HepG2 (cell line): ENCODE results near the gene SGSH. TPM values are rescaled to one million over a fixed set of nuclear protein-coding genes. Genes with fewer than 3 reads are reported as not detected.

ENCODE experiments used
- ATAC-seq: fragments of 200-7000 bp; cut with Tn5 transposase; 3 replicates; pipeline ENCODE4 v1.9.1; 2020; ENCODE audit warnings: mild to moderate bottlenecking, moderate library complexity
- BruUV-seq: library from RNA; stranded (reverse); fragments of 400-500 nt; replicated peaks from 2 replicates; lab custom pipeline; 2021; lab: Mats Ljungman, UMichigan
- CTCF ChIA-PET: fragments of 300-600 bp; formaldehyde crosslinking; extraction: SDS; loops from one replicate; lab custom pipeline; 2021; ENCODE audit warnings: low total read pairs, inconsistent platforms, low intra/inter-chr PET ratio; lab: Yijun Ruan, JAX
- POLR2A ChIA-PET: fragments of 350-600 bp; sonication (Branson Sonifier 250); formaldehyde crosslinking; loops from one replicate; lab custom pipeline; 2020; ENCODE audit warnings: antibody characterized with exemption, inconsistent platforms; lab: Yijun Ruan, JAX
- DNase-seq: peaks from one replicate; pipeline ENCODE4 v3.0.0-alpha.2; 2015; ENCODE audit warnings: low spot score
- FAIRE-seq: peaks from 3 replicates; lab custom pipeline; 2011; peaks lifted over from hg19 to GRCh38; lab: Jason Lieb, UNC
- H2AFZ ChIP-seq: one replicate; pipeline ENCODE4 v1.6.1; 2011; ENCODE audit warnings: low read length, inconsistent platforms
- H3K27ac ChIP-seq: fragments of 300-600 bp; 3 replicates; pipeline ENCODE4 v1.8.0; 2011; ENCODE audit warnings: mixed run types, mild to moderate bottlenecking, mixed read lengths, low read length, inconsistent platforms; ENCODE audit not compliant: insufficient read depth; ENCODE audit errors: extremely low read length
- H3K27me3 ChIP-seq, 2 experiments: fragments of 200-600 bp in 1 of 2; 2 replicates in 1 of 2; 3 replicates in 1 of 2; pipeline versions ENCODE4 v1.6.0 to v1.8.0; 2011; ENCODE audit warnings: low read length in 2 of 2, mild to moderate bottlenecking in 2 of 2, moderate library complexity in 2 of 2, inconsistent platforms in 1 of 2; ENCODE audit not compliant: insufficient read depth in 2 of 2, control insufficient read depth in 1 of 2
- H3K36me3 ChIP-seq, 2 experiments: fragments of 200-600 bp in 1 of 2; replicated peaks in 1 of 2; 2 replicates in 1 of 2; 3 replicates in 1 of 2; pipeline versions ENCODE4 v1.5.1 to v1.8.0; 2011; ENCODE audit warnings: low read length in 2 of 2, inconsistent platforms in 1 of 2; ENCODE audit not compliant: insufficient read depth in 2 of 2, control insufficient read depth in 1 of 2
- H3K4me1 ChIP-seq: 2 replicates; pipeline ENCODE4 v1.5.1; 2012; ENCODE audit warnings: low read length, inconsistent platforms; ENCODE audit not compliant: insufficient read depth
- H3K4me2 ChIP-seq: 2 replicates; pipeline ENCODE4 v1.6.0; 2011; ENCODE audit warnings: low read depth, low read length, inconsistent platforms
- H3K4me3 ChIP-seq, 3 experiments: fragments of 200-600 bp in 1 of 3; sonication (generic), shearing (Covaris generic) in 1 of 3; replicated peaks in 1 of 3; 2 replicates each; pipeline ENCODE4 v1.5.1; 2011 to 2016; ENCODE audit warnings: low read length in 3 of 3, inconsistent platforms in 2 of 3, low read depth in 2 of 3, mild to moderate bottlenecking in 2 of 3, control low read depth in 1 of 3, mixed read lengths in 1 of 3; ENCODE audit not compliant: insufficient read depth in 1 of 3
- H3K79me2 ChIP-seq: one replicate; pipeline ENCODE4 v1.6.1; 2011; ENCODE audit warnings: low read length, inconsistent platforms; ENCODE audit not compliant: insufficient read depth
- H3K9ac ChIP-seq: 2 replicates; pipeline ENCODE4 v1.6.0; 2011; ENCODE audit warnings: mild to moderate bottlenecking, low read depth, low read length, inconsistent platforms; ENCODE audit not compliant: insufficient read depth
- H3K9me3 ChIP-seq: 2 replicates; pipeline ENCODE4 v1.5.1; 2012; ENCODE audit warnings: mild to moderate bottlenecking, low read length
- H4K20me1 ChIP-seq: 2 replicates; pipeline ENCODE4 v1.6.0; 2011; ENCODE audit warnings: inconsistent platforms, mild to moderate bottlenecking, low read length, moderate library complexity; ENCODE audit not compliant: insufficient read depth
- ELF4 ChIP-seq: sonication (generic); formaldehyde crosslinking; IDR thresholded peaks from 2 replicates; pipeline ENCODE4 v1.5.0; 2020; ENCODE audit warnings: missing genetic modification reagents, mild to moderate bottlenecking, moderate library complexity, borderline replicate concordance
- FOXP1 ChIP-seq, 2 experiments: fragments of 450-650 bp in 1 of 2; IDR thresholded peaks; 2 replicates each; pipeline ENCODE4 v1.6.1; 2017 to 2018; ENCODE audit warnings: antibody characterized with exemption in 1 of 2
- HES4 ChIP-seq: sonication (generic); formaldehyde crosslinking; IDR thresholded peaks from 2 replicates; pipeline ENCODE4 v1.9.0; 2021; ENCODE audit warnings: mild to moderate bottlenecking, missing genetic modification reagents, borderline replicate concordance
- JUND ChIP-seq: sonication (generic); formaldehyde crosslinking; IDR thresholded peaks from 2 replicates; pipeline ENCODE4 v1.8.0; 2022; ENCODE audit warnings: mild to moderate bottlenecking, missing genetic modification reagents
- KIAA2018 ChIP-seq: sonication (generic); formaldehyde crosslinking; IDR thresholded peaks from 2 replicates; pipeline ENCODE4 v1.5.0; 2020; ENCODE audit warnings: mild to moderate bottlenecking, missing genetic modification reagents, borderline replicate concordance
- KLF16 ChIP-seq, 2 experiments: sonication (generic) in 1 of 2; formaldehyde crosslinking in 1 of 2; IDR thresholded peaks; 2 replicates each; pipeline versions ENCODE4 v1.6.1 to v1.8.0; 2016 to 2023; ENCODE audit warnings: missing genetic modification reagents in 2 of 2, missing compliant biosample characterization in 1 of 2
- MIXL1 ChIP-seq: IDR thresholded peaks from 2 replicates; pipeline ENCODE4 v1.6.1; 2016
- NFKB2 ChIP-seq: sonication (generic); formaldehyde crosslinking; IDR thresholded peaks from 2 replicates; pipeline ENCODE4 v1.4.0; 2020; ENCODE audit warnings: missing genetic modification reagents, borderline replicate concordance
- POGZ ChIP-seq: sonication (generic); formaldehyde crosslinking; IDR thresholded peaks from 2 replicates; pipeline ENCODE4 v1.4.0; 2020; ENCODE audit warnings: mild to moderate bottlenecking, missing genetic modification reagents
- PRPF4 ChIP-seq: fragments of 200-400 bp; formaldehyde crosslinking; IDR thresholded peaks from 2 replicates; pipeline ENCODE4 v1.6.1; 2016; ENCODE audit warnings: low read length, low read depth; ENCODE audit not compliant: poor library complexity, severe bottlenecking
- SNAPC2 ChIP-seq: sonication (generic); formaldehyde crosslinking; IDR thresholded peaks from 2 replicates; pipeline ENCODE4 v1.8.1; 2022; ENCODE audit warnings: mild to moderate bottlenecking, missing genetic modification reagents
- TBX3 ChIP-seq: fragments of 450-650 bp; IDR thresholded peaks from 2 replicates; pipeline ENCODE4 v1.6.1; 2017; ENCODE audit warnings: antibody characterized with exemption, mild to moderate bottlenecking, inconsistent platforms, borderline replicate concordance
- ZFP1 ChIP-seq: IDR thresholded peaks from 2 replicates; pipeline ENCODE4 v1.6.1; 2016
- ZNF30 ChIP-seq: sonication (generic); formaldehyde crosslinking; IDR thresholded peaks from 2 replicates; pipeline ENCODE4 v1.5.0; 2020; ENCODE audit warnings: mild to moderate bottlenecking, missing genetic modification reagents
- ZNF317 ChIP-seq: sonication (generic); formaldehyde crosslinking; IDR thresholded peaks from 2 replicates; pipeline ENCODE4 v1.5.0; 2020; ENCODE audit warnings: mild to moderate bottlenecking, missing genetic modification reagents
- WGBS: methylation state at CpG from one replicate; pipeline ENCODE4 v1.1.6; 2017; ENCODE audit warnings: low lambda C conversion rate; 5-methylcytosine and 5-hydroxymethylcytosine counted together
- in situ Hi-C: cut with HindIII; loops from 2 replicates; pipeline ENCODE4 v1.10.0; 2017; ENCODE audit warnings: low pct_unique_long_range_greater_than_20kb; ENCODE audit not compliant: extremely low pct_ligation_motif_present
- intact Hi-C: fragments of 100-400 bp; cut with micrococcal nuclease; formaldehyde crosslinking; loops from one replicate; pipeline ENCODE4 v1.10.0; 2022; ENCODE audit not compliant: unreplicated experiment
- polyA plus RNA-seq, 8 experiments: library from polyadenylated mRNA; depleted of rRNA in 3 of 8; stranded (reverse) in 7 of 8; unstranded in 1 of 8; fragments of >200 nt; fragmentation: Illumina TruSeq in 4 of 8; extraction: Trizol in 4 of 8; gene quantifications; 2 replicates each; pipeline versions ENCODE4 v1.2.1 to v1.2.3, GENCODE V29; 2011 to 2016; ENCODE audit warnings: low read depth in 4 of 8, missing spikeins in 1 of 8, mixed read lengths in 1 of 8; ENCODE audit not compliant: insufficient read depth in 1 of 8
- total RNA-seq, 5 experiments: library from RNA; depleted of rRNA; stranded (reverse); fragments of >200 nt; fragmentation: Illumina TruSeq; extraction: Trizol; gene quantifications; 2 replicates each; pipeline ENCODE4 v1.2.3, GENCODE V29; 2016; ENCODE audit warnings: low read depth in 1 of 5

The SGSH gene
- total and polyA plus RNA-seq, 2 of the 13 experiments (the other 11 are each of a cell fraction or from before 2014, with no cell fraction given), result 12.2 to 17.6 TPM

GRCh38 chr17:80227156-80227555 lies 7.0 kb upstream of the SGSH start:
- peaks cover 2 to 4% of the 10 kb centered on the region in 2 experiments; a peak in 1 of 5 replicates for H3K36me3 ChIP-seq
- TF ChIP-seq KLF16 (CRISPR knock-in tag; IDR thresholded peaks at IDR 0.05), result no peak
- TF ChIP-seq ZFP1, result no peak
- TF ChIP-seq NFKB2, result no peak
- TF ChIP-seq TBX3, result no peak
- TF ChIP-seq FOXP1 (IDR thresholded peaks at IDR 0.05), result no peak
- no peak for TF ChIP-seq FOXP1 (CRISPR knock-in tag; IDR thresholded peaks at IDR 0.05)
- no peak for TF ChIP-seq ZNF30
- TF ChIP-seq MIXL1 (CRISPR knock-in tag), result no peak
- no peak for TF ChIP-seq POGZ
- TF ChIP-seq PRPF4, result no peak
- TF ChIP-seq ELF4 (CRISPR knock-in tag), result no peak
- no peak for TF ChIP-seq HES4 (CRISPR knock-in tag)
- no peak for TF ChIP-seq KIAA2018 (CRISPR knock-in tag)
- no peak for TF ChIP-seq SNAPC2 (CRISPR knock-in tag)
- no peak for TF ChIP-seq JUND (CRISPR knock-in tag)
- TF ChIP-seq ZNF317 (CRISPR knock-in tag), result no peak
- H3K27ac ChIP-seq, result no peak overlapping the region
- DNase-seq, result no peak
- H3K4me3 ChIP-seq, result no peak overlapping the region
- CTCF ChIA-PET, result no interaction called here
- H4K20me1 ChIP-seq, result no peaks in the 10 kb centered on the region
- intact Hi-C loops, result no loop called here
- POLR2A ChIA-PET, result interaction anchor here (1.6 kb wide), 1 partner anchor 8 kb away, joined by 6 read pairs; no protein-coding TSS in a partner anchor
- no peak overlapping the region for H3K9ac ChIP-seq
- no peaks in the 10 kb centered on the region for H3K79me2 ChIP-seq
- FAIRE-seq, result no peak
- H3K4me2 ChIP-seq, result no peak overlapping the region
- no peak overlapping the region for H2AFZ ChIP-seq
- ATAC-seq, result no peak
- in situ Hi-C loops, result no loop called here
- H3K4me1 ChIP-seq, result no peaks in the 10 kb centered on the region
- no peaks in the 10 kb centered on the region for H3K27me3 ChIP-seq
- BruUV-seq, result no TSS peak
- 98% methylated on average over 4 of the region's 4 CpGs for WGBS
- H3K9me3 ChIP-seq, result peaks cover 2% of the 10 kb centered on the region; the same call in 1 of the 2 replicates
